ENCODE measurements around the gene GNA15. TPM values are rescaled to one million over a fixed set of nuclear protein-coding genes. Genes with fewer than 3 reads are reported as not detected.
A peak's percentile ranks its signal among the peaks of the same experiment; 100 is the strongest.

GNA15 gene
- total RNA-seq, 1 experiment from 2014 or later: 0.22 TPM

DNA sequence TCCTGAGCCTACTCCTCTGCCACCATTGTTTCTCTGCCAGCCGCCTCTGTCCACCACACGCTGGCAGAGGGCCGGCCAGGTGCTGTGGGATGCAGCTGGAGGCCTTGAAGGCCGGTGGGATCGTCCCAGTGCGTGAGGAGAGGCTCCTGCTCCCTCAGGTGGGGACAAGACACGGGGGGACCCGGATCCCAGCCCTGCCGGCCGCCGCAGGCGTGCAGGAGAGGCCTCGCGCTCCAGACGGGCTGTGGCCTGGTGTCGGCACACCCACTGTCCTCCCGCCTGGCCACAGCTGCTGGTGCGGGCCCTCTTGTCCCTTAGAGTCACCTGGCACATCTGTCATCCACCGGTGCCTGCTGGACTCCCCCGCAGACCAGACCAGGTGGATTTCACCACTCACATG, 18.1 kb upstream of the GNA15 start:
- Mint-ChIP-seq H3K27me3 (ENCODE audit: low read depth) (no peaks in the 10 kb centered on the region), H3K4me3 (no peak overlapping the region), H3K36me3 (no peaks in the 10 kb centered on the region), H3K27ac (no peak overlapping the region), H3K4me1 (0 out of 2 replicates have a peak, but pooled peaks cover 1% of the 10 kb centered on the region), H3K9me3 (no peaks in the 10 kb centered on the region)
- no peak for DNase-seq (ENCODE audit: low spot score)
- no peak for TF ChIP-seq JUN (CRISPR knock-in tag; IDR thresholded peaks at IDR 0.05)
- TF ChIP-seq, protein P1, sequence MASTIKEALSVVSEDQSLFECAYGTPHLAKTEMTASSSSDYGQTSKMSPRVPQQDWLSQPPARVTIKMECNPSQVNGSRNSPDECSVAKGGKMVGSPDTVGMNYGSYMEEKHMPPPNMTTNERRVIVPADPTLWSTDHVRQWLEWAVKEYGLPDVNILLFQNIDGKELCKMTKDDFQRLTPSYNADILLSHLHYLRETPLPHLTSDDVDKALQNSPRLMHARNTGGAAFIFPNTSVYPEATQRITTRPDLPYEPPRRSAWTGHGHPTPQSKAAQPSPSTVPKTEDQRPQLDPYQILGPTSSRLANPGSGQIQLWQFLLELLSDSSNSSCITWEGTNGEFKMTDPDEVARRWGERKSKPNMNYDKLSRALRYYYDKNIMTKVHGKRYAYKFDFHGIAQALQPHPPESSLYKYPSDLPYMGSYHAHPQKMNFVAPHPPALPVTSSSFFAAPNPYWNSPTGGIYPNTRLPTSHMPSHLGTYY (CRISPR knock-in tag; IDR thresholded peaks at IDR 0.05): no peak
- no peak for TF ChIP-seq JAZF1 (CRISPR knock-in tag; IDR thresholded peaks at IDR 0.05)
- TF ChIP-seq, protein P2, sequence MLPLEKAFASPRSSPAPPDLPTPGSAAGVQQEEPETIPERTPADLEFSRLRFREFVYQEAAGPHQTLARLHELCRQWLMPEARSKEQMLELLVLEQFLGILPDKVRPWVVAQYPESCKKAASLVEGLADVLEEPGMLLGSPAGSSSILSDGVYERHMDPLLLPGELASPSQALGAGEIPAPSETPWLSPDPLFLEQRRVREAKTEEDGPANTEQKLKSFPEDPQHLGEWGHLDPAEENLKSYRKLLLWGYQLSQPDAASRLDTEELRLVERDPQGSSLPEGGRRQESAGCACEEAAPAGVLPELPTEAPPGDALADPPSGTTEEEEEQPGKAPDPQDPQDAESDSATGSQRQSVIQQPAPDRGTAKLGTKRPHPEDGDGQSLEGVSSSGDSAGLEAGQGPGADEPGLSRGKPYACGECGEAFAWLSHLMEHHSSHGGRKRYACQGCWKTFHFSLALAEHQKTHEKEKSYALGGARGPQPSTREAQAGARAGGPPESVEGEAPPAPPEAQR (CRISPR knock-in tag; IDR thresholded peaks at IDR 0.05): no peak
- no peak for ATAC-seq
- ChIA-PET CTCF (interaction anchor here (0.5 to 2.1 kb wide), 6 partner anchors 8 to 168 kb away, joined by 3 to 15 read pairs (median 6); no protein-coding TSS in a partner anchor), POLR2A (no interaction called here)

DNA sequence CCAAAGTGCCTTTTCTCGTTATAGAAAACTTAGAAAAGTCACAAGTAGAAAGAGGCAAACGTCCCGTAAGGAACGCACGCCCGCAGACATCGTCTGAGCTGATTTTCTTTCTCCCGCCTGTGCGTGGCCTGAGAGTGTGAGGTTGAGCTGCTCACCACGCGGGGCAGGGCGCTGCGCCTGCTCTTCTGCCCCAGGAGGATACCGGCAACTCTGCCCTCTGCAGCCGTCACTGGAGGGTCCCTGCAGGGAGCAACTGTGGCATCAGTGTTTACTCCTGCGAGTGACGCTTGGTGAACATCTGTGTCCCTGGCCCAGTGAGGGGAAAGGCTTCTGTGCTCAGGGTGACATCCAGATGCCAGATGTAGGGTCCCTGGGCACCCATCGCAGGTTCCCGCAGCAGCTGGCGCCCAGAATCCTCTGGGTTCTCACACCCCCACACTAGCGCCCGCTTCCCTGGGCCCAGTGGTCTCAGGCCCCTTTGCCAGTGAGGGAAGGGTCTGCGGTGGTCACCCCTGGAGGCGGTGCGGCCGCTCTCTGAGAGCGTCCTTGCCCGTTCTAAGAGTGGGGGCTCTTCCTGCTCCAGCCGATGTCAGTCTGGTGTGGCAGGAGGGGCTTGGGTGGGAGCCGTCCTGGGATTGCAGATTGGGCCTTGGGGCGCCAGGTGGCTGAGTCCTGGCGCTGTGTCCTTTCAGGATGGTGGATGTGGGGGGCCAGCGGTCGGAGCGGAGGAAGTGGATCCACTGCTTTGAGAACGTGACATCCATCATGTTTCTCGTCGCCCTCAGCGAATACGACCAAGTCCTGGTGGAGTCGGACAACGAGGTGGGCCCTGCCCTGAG, 17.4 kb upstream of the GNA15 start:
- no peak for DNase-seq (ENCODE audit: low spot score)
- H3K4me1 Mint-ChIP-seq: no peaks in the 10 kb centered on the region
- no peaks in the 10 kb centered on the region for H3K9me3 Mint-ChIP-seq
- ChIA-PET POLR2A (no interaction called here), CTCF (interaction anchor here (1.3 to 2.1 kb wide), 4 partner anchors 10 to 45 kb away, joined by 4 to 15 read pairs (median 9); no protein-coding TSS in a partner anchor)
- TF ChIP-seq ZBTB21 (CRISPR knock-in tag; IDR thresholded peaks at IDR 0.05; ENCODE audit: borderline replicate concordance) (no peak), ZNF317 (CRISPR knock-in tag; IDR thresholded peaks at IDR 0.05; ENCODE audit: borderline replicate concordance, low read depth) (no peak), ZNF121 (CRISPR knock-in tag; IDR thresholded peaks at IDR 0.05) (no peak)
- TF ChIP-seq, protein P3, sequence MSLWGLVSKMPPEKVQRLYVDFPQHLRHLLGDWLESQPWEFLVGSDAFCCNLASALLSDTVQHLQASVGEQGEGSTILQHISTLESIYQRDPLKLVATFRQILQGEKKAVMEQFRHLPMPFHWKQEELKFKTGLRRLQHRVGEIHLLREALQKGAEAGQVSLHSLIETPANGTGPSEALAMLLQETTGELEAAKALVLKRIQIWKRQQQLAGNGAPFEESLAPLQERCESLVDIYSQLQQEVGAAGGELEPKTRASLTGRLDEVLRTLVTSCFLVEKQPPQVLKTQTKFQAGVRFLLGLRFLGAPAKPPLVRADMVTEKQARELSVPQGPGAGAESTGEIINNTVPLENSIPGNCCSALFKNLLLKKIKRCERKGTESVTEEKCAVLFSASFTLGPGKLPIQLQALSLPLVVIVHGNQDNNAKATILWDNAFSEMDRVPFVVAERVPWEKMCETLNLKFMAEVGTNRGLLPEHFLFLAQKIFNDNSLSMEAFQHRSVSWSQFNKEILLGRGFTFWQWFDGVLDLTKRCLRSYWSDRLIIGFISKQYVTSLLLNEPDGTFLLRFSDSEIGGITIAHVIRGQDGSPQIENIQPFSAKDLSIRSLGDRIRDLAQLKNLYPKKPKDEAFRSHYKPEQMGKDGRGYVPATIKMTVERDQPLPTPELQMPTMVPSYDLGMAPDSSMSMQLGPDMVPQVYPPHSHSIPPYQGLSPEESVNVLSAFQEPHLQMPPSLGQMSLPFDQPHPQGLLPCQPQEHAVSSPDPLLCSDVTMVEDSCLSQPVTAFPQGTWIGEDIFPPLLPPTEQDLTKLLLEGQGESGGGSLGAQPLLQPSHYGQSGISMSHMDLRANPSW (CRISPR knock-in tag; conservative IDR thresholded peaks at IDR 0.05; ENCODE audit: low read depth): no peak
- no peaks in the 10 kb centered on the region for H3K27me3 Mint-ChIP-seq (ENCODE audit: low read depth)
- 0 out of 2 replicates have a peak overlapping the region, but pooled peaks have one; percentile 49 for H3K27ac Mint-ChIP-seq
- ATAC-seq: no peak
- no peaks in the 10 kb centered on the region for H3K36me3 Mint-ChIP-seq
- H3K4me3 Mint-ChIP-seq: no peak overlapping the region

DNA sequence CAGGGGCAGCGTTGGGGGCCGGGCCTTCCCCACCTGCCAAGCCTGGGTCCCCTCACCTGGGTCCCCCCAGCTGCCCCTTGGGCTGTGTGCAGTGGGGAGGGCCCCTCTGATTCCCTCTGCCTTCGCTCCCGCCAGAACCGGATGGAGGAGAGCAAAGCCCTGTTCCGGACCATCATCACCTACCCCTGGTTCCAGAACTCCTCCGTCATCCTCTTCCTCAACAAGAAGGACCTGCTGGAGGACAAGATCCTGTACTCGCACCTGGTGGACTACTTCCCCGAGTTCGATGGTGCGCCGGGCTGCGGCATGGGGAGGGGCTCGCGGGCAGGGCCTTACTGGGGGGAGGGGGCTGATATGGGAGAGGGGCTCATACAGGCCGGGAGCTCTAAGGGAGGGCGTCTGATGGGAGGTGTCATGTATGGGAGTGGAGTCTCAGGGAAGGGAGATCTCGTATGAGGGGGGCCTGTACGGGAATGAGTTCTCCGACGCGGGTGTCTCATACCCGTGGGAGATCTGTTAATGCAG, 16.7 kb upstream of the GNA15 start:
- H3K27ac Mint-ChIP-seq: no peak overlapping the region
- H3K27me3 Mint-ChIP-seq (ENCODE audit: low read depth): no peaks in the 10 kb centered on the region
- ChIA-PET POLR2A (no interaction called here), CTCF (interaction anchor here (1.3 kb wide), 1 partner anchor 45 kb away, joined by 5 read pairs; no protein-coding TSS in a partner anchor)
- no peak for DNase-seq (ENCODE audit: low spot score)
- no peaks in the 10 kb centered on the region for H3K36me3 Mint-ChIP-seq
- H3K4me1 Mint-ChIP-seq: no peaks in the 10 kb centered on the region
- H3K9me3 Mint-ChIP-seq: no peaks in the 10 kb centered on the region
- H3K4me3 Mint-ChIP-seq: no peak overlapping the region
- ATAC-seq: no peak
- TF ChIP-seq, protein P4, sequence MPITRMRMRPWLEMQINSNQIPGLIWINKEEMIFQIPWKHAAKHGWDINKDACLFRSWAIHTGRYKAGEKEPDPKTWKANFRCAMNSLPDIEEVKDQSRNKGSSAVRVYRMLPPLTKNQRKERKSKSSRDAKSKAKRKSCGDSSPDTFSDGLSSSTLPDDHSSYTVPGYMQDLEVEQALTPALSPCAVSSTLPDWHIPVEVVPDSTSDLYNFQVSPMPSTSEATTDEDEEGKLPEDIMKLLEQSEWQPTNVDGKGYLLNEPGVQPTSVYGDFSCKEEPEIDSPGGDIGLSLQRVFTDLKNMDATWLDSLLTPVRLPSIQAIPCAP (CRISPR knock-in tag; IDR thresholded peaks at IDR 0.05): no peak
- TF ChIP-seq, protein P5, sequence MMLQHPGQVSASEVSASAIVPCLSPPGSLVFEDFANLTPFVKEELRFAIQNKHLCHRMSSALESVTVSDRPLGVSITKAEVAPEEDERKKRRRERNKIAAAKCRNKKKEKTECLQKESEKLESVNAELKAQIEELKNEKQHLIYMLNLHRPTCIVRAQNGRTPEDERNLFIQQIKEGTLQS (CRISPR knock-in tag; conservative IDR thresholded peaks at IDR 0.05): no peak
- TF ChIP-seq NR1H2 (CRISPR knock-in tag; IDR thresholded peaks at IDR 0.05) (no peak), PRRX2 (CRISPR knock-in tag; IDR thresholded peaks at IDR 0.05) (no peak)
- TF ChIP-seq, protein P6, sequence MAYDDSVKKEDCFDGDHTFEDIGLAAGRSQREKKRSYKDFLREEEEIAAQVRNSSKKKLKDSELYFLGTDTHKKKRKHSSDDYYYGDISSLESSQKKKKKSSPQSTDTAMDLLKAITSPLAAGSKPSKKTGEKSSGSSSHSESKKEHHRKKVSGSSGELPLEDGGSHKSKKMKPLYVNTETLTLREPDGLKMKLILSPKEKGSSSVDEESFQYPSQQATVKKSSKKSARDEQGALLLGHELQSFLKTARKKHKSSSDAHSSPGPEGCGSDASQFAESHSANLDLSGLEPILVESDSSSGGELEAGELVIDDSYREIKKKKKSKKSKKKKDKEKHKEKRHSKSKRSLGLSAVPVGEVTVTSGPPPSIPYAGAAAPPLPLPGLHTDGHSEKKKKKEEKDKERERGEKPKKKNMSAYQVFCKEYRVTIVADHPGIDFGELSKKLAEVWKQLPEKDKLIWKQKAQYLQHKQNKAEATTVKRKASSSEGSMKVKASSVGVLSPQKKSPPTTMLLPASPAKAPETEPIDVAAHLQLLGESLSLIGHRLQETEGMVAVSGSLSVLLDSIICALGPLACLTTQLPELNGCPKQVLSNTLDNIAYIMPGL (CRISPR knock-in tag; IDR thresholded peaks at IDR 0.05): no peak
- TF ChIP-seq, protein P7, sequence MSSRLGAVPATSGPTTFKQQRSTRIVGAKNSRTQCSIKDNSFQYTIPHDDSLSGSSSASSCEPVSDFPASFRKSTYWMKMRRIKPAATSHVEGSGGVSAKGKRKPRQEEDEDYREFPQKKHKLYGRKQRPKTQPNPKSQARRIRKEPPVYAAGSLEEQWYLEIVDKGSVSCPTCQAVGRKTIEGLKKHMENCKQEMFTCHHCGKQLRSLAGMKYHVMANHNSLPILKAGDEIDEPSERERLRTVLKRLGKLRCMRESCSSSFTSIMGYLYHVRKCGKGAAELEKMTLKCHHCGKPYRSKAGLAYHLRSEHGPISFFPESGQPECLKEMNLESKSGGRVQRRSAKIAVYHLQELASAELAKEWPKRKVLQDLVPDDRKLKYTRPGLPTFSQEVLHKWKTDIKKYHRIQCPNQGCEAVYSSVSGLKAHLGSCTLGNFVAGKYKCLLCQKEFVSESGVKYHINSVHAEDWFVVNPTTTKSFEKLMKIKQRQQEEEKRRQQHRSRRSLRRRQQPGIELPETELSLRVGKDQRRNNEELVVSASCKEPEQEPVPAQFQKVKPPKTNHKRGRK (CRISPR knock-in tag; IDR thresholded peaks at IDR 0.05; ENCODE audit: borderline replicate concordance): no peak

Data from WTC11 (cell line).